GM18873 (cell line): ENCODE measurements around the gene TEX38.
"Not testable (repeated sequence)": the region's sequence is repeated elsewhere in the genome, so short reads cannot be mapped to it uniquely, and the experiment has no call there.

Source experiments
- ATAC-seq: cut with Tn5 transposase; IDR thresholded peaks from one replicate; pipeline ENCODE4 v1.9.1; 2021; ENCODE audit warnings: mild to moderate bottlenecking, moderate library complexity, moderate number of reproducible peaks; ENCODE audit not compliant: unreplicated experiment, low FRiP score

The TEX38 gene

GRCh38 chr1:46671554-46671953 is at the start of gene TEX38:
Gene TEX38 (plus strand): TSS chr1:46671854. CDS start chr1:46671935, 81 bp downstream.
- no peak for ATAC-seq

- no peak for ATAC-seq
Observed at GRCh38 chr1:46621930-46622329, 49.7 kb upstream of the TEX38 start.

- ATAC-seq, result no peak
Observed at GRCh38 chr1:46622344-46622743, 49.3 kb upstream of the TEX38 start.

GRCh38 chr1:46623743-46624644 is 47.7 kb upstream of the TEX38 start:
- ATAC-seq, result no peak

- no peak for ATAC-seq
Observed at GRCh38 chr1:46630719-46631118, 40.9 kb upstream of the TEX38 start.

GRCh38 chr1:46635205-46635604 is 36.4 kb upstream of the TEX38 start:
- no peak for ATAC-seq

- no peak for ATAC-seq
Observed at GRCh38 chr1:46637444-46638083, 34.1 kb upstream of the TEX38 start.

GRCh38 chr1:46638921-46639320 is 32.7 kb upstream of the TEX38 start:
- ATAC-seq, result no peak

GRCh38 chr1:46639547-46639946 is 32.1 kb upstream of the TEX38 start:
- no peak for ATAC-seq

- no peak for ATAC-seq
Observed at GRCh38 chr1:46642115-46642680, 29.5 kb upstream of the TEX38 start.

GRCh38 chr1:46643368-46643775 is 28.3 kb upstream of the TEX38 start:
- no peak for ATAC-seq

- ATAC-seq, result no peak
Observed at GRCh38 chr1:46645815-46646214, 25.8 kb upstream of the TEX38 start.

GRCh38 chr1:46646331-46646730 is 25.3 kb upstream of the TEX38 start:
- ATAC-seq, result no peak

GRCh38 chr1:46646844-46647243 is 24.8 kb upstream of the TEX38 start:
- ATAC-seq, result no peak

GRCh38 chr1:46647611-46648010 is 24.0 kb upstream of the TEX38 start:
- no peak for ATAC-seq

- no peak for ATAC-seq
Observed at GRCh38 chr1:46649764-46650163, 21.9 kb upstream of the TEX38 start.

GRCh38 chr1:46650491-46650890 is 21.2 kb upstream of the TEX38 start:
- no peak for ATAC-seq

GRCh38 chr1:46651152-46651551 is 20.5 kb upstream of the TEX38 start:
- ATAC-seq, result not testable (repeated sequence)

- ATAC-seq, result no peak
Observed at GRCh38 chr1:46652321-46653100, 19.1 kb upstream of the TEX38 start.

GRCh38 chr1:46653405-46653958 is 18.2 kb upstream of the TEX38 start:
- ATAC-seq, result no peak
